HepG2 (cell line): ENCODE data around the gene BMP6. TPM values are rescaled to one million over a fixed set of nuclear protein-coding genes. Genes with fewer than 3 reads are reported as not detected.

ENCODE experiments used
- ATAC-seq: fragments of 200-7000 bp; cut with Tn5 transposase; 3 replicates; pipeline ENCODE4 v1.9.1; 2020; ENCODE audit warnings: mild to moderate bottlenecking, moderate library complexity
- BruUV-seq: library from RNA; stranded (reverse); fragments of 400-500 nt; replicated peaks from 2 replicates; lab custom pipeline; 2021; lab: Mats Ljungman, UMichigan
- CTCF ChIA-PET: fragments of 300-600 bp; formaldehyde crosslinking; extraction: SDS; loops from one replicate; lab custom pipeline; 2021; ENCODE audit warnings: low total read pairs, inconsistent platforms, low intra/inter-chr PET ratio; lab: Yijun Ruan, JAX
- POLR2A ChIA-PET: fragments of 350-600 bp; sonication (Branson Sonifier 250); formaldehyde crosslinking; loops from one replicate; lab custom pipeline; 2020; ENCODE audit warnings: antibody characterized with exemption, inconsistent platforms; lab: Yijun Ruan, JAX
- DNase-seq: peaks from one replicate; pipeline ENCODE4 v3.0.0-alpha.2; 2015; ENCODE audit warnings: low spot score
- FAIRE-seq: peaks from 3 replicates; lab custom pipeline; 2011; peaks lifted over from hg19 to GRCh38; lab: Jason Lieb, UNC
- H2AFZ ChIP-seq: one replicate; pipeline ENCODE4 v1.6.1; 2011; ENCODE audit warnings: low read length, inconsistent platforms
- H3K27ac ChIP-seq: fragments of 300-600 bp; 3 replicates; pipeline ENCODE4 v1.8.0; 2011; ENCODE audit warnings: mixed run types, mild to moderate bottlenecking, mixed read lengths, low read length, inconsistent platforms; ENCODE audit not compliant: insufficient read depth; ENCODE audit errors: extremely low read length
- H3K27me3 ChIP-seq, 2 experiments: fragments of 200-600 bp in 1 of 2; 2 replicates in 1 of 2; 3 replicates in 1 of 2; pipeline versions ENCODE4 v1.6.0 to v1.8.0; 2011; ENCODE audit warnings: low read length in 2 of 2, mild to moderate bottlenecking in 2 of 2, moderate library complexity in 2 of 2, inconsistent platforms in 1 of 2; ENCODE audit not compliant: insufficient read depth in 2 of 2, control insufficient read depth in 1 of 2
- H3K36me3 ChIP-seq, 2 experiments: fragments of 200-600 bp in 1 of 2; replicated peaks in 1 of 2; 2 replicates in 1 of 2; 3 replicates in 1 of 2; pipeline versions ENCODE4 v1.5.1 to v1.8.0; 2011; ENCODE audit warnings: low read length in 2 of 2, inconsistent platforms in 1 of 2; ENCODE audit not compliant: insufficient read depth in 2 of 2, control insufficient read depth in 1 of 2
- H3K4me1 ChIP-seq: 2 replicates; pipeline ENCODE4 v1.5.1; 2012; ENCODE audit warnings: low read length, inconsistent platforms; ENCODE audit not compliant: insufficient read depth
- H3K4me2 ChIP-seq: 2 replicates; pipeline ENCODE4 v1.6.0; 2011; ENCODE audit warnings: low read depth, low read length, inconsistent platforms
- H3K4me3 ChIP-seq, 3 experiments: fragments of 200-600 bp in 1 of 3; sonication (generic), shearing (Covaris generic) in 1 of 3; replicated peaks in 1 of 3; 2 replicates each; pipeline ENCODE4 v1.5.1; 2011 to 2016; ENCODE audit warnings: low read length in 3 of 3, inconsistent platforms in 2 of 3, low read depth in 2 of 3, mild to moderate bottlenecking in 2 of 3, control low read depth in 1 of 3, mixed read lengths in 1 of 3; ENCODE audit not compliant: insufficient read depth in 1 of 3
- H3K79me2 ChIP-seq: one replicate; pipeline ENCODE4 v1.6.1; 2011; ENCODE audit warnings: low read length, inconsistent platforms; ENCODE audit not compliant: insufficient read depth
- H3K9ac ChIP-seq: 2 replicates; pipeline ENCODE4 v1.6.0; 2011; ENCODE audit warnings: mild to moderate bottlenecking, low read depth, low read length, inconsistent platforms; ENCODE audit not compliant: insufficient read depth
- H3K9me3 ChIP-seq: 2 replicates; pipeline ENCODE4 v1.5.1; 2012; ENCODE audit warnings: mild to moderate bottlenecking, low read length
- H4K20me1 ChIP-seq: 2 replicates; pipeline ENCODE4 v1.6.0; 2011; ENCODE audit warnings: inconsistent platforms, mild to moderate bottlenecking, low read length, moderate library complexity; ENCODE audit not compliant: insufficient read depth
- CCAR2 ChIP-seq: fragments of 200-400 bp; formaldehyde crosslinking; optimal IDR thresholded peaks from 2 replicates; pipeline ENCODE3; 2018; ENCODE audit warnings: low read depth, mild to moderate bottlenecking, low read length, moderate library complexity
- CREB3 ChIP-seq: sonication (generic); formaldehyde crosslinking; IDR thresholded peaks from 2 replicates; pipeline ENCODE4 v1.5.0; 2020; ENCODE audit warnings: missing genetic modification reagents
- FOXK1 ChIP-seq: sonication (generic); formaldehyde crosslinking; IDR thresholded peaks from 2 replicates; pipeline ENCODE4 v1.4.0; 2020; ENCODE audit warnings: low read depth, missing genetic modification reagents, borderline replicate concordance
- IRX3 ChIP-seq: sonication (generic); formaldehyde crosslinking; IDR thresholded peaks from 2 replicates; pipeline ENCODE4 v1.8.1; 2023; ENCODE audit warnings: mild to moderate bottlenecking, low read depth, missing genetic modification reagents, borderline replicate concordance
- PHF21A ChIP-seq: sonication (generic); formaldehyde crosslinking; IDR thresholded peaks from 2 replicates; pipeline ENCODE4 v1.5.0; 2020; ENCODE audit warnings: mild to moderate bottlenecking, missing genetic modification reagents
- THAP9 ChIP-seq: sonication (generic); formaldehyde crosslinking; IDR thresholded peaks from 2 replicates; pipeline ENCODE4; 2020; ENCODE audit warnings: missing genetic modification reagents, mild to moderate bottlenecking, borderline replicate concordance
- ZMAT5 ChIP-seq: sonication (generic); formaldehyde crosslinking; IDR thresholded peaks from 2 replicates; pipeline ENCODE4 v1.5.0; 2020; ENCODE audit warnings: mild to moderate bottlenecking, low read depth, missing genetic modification reagents, borderline replicate concordance
- ZNF597 ChIP-seq: sonication (generic); formaldehyde crosslinking; IDR thresholded peaks from 2 replicates; pipeline ENCODE4 v1.5.0; 2020; ENCODE audit warnings: missing genetic modification reagents
- ZNF781 ChIP-seq: sonication (generic); formaldehyde crosslinking; IDR thresholded peaks from 2 replicates; pipeline ENCODE4 v1.5.1; 2020; ENCODE audit warnings: borderline replicate concordance, mild to moderate bottlenecking, missing genetic modification reagents; ENCODE audit errors: not compliant biosample characterization
- ZSCAN20 ChIP-seq: sonication (generic); formaldehyde crosslinking; IDR thresholded peaks from 2 replicates; pipeline ENCODE4 v1.4.0; 2020; ENCODE audit warnings: missing genetic modification reagents, mild to moderate bottlenecking, borderline replicate concordance
- ZSCAN22 ChIP-seq: sonication (generic); formaldehyde crosslinking; IDR thresholded peaks from 2 replicates; pipeline ENCODE4 v1.4.0; 2020; ENCODE audit warnings: mild to moderate bottlenecking, missing genetic modification reagents
- WGBS: methylation state at CpG from one replicate; pipeline ENCODE4 v1.1.6; 2017; ENCODE audit warnings: low lambda C conversion rate; 5-methylcytosine and 5-hydroxymethylcytosine counted together
- in situ Hi-C: cut with HindIII; loops from 2 replicates; pipeline ENCODE4 v1.10.0; 2017; ENCODE audit warnings: low pct_unique_long_range_greater_than_20kb; ENCODE audit not compliant: extremely low pct_ligation_motif_present
- intact Hi-C: fragments of 100-400 bp; cut with micrococcal nuclease; formaldehyde crosslinking; loops from one replicate; pipeline ENCODE4 v1.10.0; 2022; ENCODE audit not compliant: unreplicated experiment
- polyA plus RNA-seq, 8 experiments: library from polyadenylated mRNA; depleted of rRNA in 3 of 8; stranded (reverse) in 7 of 8; unstranded in 1 of 8; fragments of >200 nt; fragmentation: Illumina TruSeq in 4 of 8; extraction: Trizol in 4 of 8; gene quantifications; 2 replicates each; pipeline versions ENCODE4 v1.2.1 to v1.2.3, GENCODE V29; 2011 to 2016; ENCODE audit warnings: low read depth in 4 of 8, missing spikeins in 1 of 8, mixed read lengths in 1 of 8; ENCODE audit not compliant: insufficient read depth in 1 of 8
- total RNA-seq, 5 experiments: library from RNA; depleted of rRNA; stranded (reverse); fragments of >200 nt; fragmentation: Illumina TruSeq; extraction: Trizol; gene quantifications; 2 replicates each; pipeline ENCODE4 v1.2.3, GENCODE V29; 2016; ENCODE audit warnings: low read depth in 1 of 5

BMP6 gene
- total and polyA plus RNA-seq, 2 of the 13 experiments (the other 11 are each of a cell fraction or from before 2014, with no cell fraction given), result 0.09 to 0.18 TPM

- DNase-seq, result no peak
- H3K9me3 ChIP-seq, result no peaks in the 10 kb centered on the region
- POLR2A ChIA-PET, result no interaction called here
- no peak for ATAC-seq
- H3K36me3 ChIP-seq, result no peaks in the 10 kb centered on the region
- in situ Hi-C loops (no loop called here), intact Hi-C loops (no loop called here)
- H3K4me3 ChIP-seq, result no peak overlapping the region
- H2AFZ ChIP-seq, result no peak overlapping the region
- H3K4me1 ChIP-seq, result no peaks in the 10 kb centered on the region
- 6% methylated on average over 4 of the region's 4 CpGs for WGBS
- H4K20me1 ChIP-seq, result no peaks in the 10 kb centered on the region
- no peak overlapping the region for H3K27ac ChIP-seq
- H3K9ac ChIP-seq, result no peak overlapping the region
- H3K4me2 ChIP-seq, result no peak overlapping the region
- peaks cover 1 to 17% of the 10 kb centered on the region in 2 experiments; a peak in 3 of 5 replicates for H3K27me3 ChIP-seq
- no TSS peak for BruUV-seq
- H3K79me2 ChIP-seq, result no peaks in the 10 kb centered on the region
- no peak for FAIRE-seq
- CTCF ChIA-PET, result no interaction called here
- no peak for TF ChIP-seq IRX3 (CRISPR knock-in tag)
- no peak for TF ChIP-seq CCAR2
- TF ChIP-seq ZNF597 (CRISPR knock-in tag), result no peak
- no peak for TF ChIP-seq PHF21A (CRISPR knock-in tag)
- no peak for TF ChIP-seq CREB3
- TF ChIP-seq ZNF781, result no peak
- no peak for TF ChIP-seq FOXK1 (CRISPR knock-in tag)
- TF ChIP-seq ZSCAN22 (CRISPR knock-in tag), result no peak
- TF ChIP-seq ZMAT5, result no peak
- TF ChIP-seq ZSCAN20 (CRISPR knock-in tag), result no peak
- TF ChIP-seq THAP9, result no peak
Observed at GRCh38 chr6:7684843-7685242, 41.1 kb upstream of the BMP6 start.
